ENCODE data around the gene MEAF6. TPM values are rescaled to one million over a fixed set of nuclear protein-coding genes. Genes with fewer than 3 reads are reported as not detected.

Gene MEAF6
- total and polyA plus RNA-seq, 4 donors, result 42.4 to 54.1 (median 50.4) TPM

DNA sequence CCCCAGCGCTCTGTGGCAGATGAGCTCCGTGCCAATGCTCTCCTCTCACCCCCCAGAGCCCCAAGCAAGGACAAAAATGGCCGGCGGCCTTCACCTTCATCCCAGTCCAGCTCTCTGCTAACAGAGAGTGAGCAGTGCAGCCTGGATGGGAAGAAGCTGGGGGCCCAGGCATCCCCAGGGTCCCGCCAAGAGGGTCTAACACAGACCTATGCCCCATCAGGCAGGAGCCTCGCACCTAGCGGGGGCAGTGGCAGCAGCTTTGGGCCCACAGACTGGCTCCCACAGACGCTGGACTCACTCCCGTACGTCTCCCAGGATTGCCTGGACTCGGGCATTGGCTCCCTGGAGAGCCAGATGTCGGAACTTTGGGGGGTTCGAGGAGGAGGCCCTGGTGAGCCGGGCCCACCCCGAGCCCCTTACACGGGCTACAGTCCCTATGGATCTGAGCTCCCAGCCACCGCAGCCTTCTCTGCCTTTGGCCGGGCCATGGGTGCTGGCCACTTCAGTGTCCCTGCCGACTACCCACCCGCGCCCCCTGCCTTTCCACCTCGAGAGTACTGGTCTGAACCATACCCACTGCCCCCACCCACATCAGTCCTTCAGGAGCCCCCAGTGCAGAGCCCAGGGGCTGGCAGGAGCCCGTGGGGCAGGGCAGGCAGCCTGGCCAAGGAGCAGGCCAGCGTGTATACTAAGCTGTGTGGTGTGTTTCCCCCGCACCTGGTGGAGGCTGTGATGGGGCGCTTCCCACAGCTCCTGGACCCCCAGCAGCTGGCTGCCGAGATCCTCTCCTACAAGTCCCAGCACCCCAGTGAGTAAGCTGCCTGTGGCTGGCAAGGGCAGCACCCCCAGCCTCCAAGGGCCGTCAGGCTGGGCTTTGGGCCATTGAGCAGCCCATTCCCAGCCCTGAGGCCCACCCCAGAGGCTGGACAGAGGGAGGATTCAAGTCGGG is 31.5 kb downstream of the MEAF6 start:
- peaks cover 2 to 4% of the 10 kb centered on the region in 2 donors for H3K4me1 ChIP-seq (ENCODE audit: control insufficient read depth in 1 of 2, insufficient read depth in 2 of 2, low read length in 2 of 2)
- H3K9me3 ChIP-seq (ENCODE audit: control insufficient read depth, low read length), result no peaks in the 10 kb centered on the region
- no peak overlapping the region for H3K27ac ChIP-seq (ENCODE audit: low read depth in 1 of 2, low read length in 2 of 2)
- ATAC-seq (ENCODE audit: low FRiP score), result no peak
- H3K4me3 ChIP-seq (ENCODE audit: low read length in 2 of 2), result no peak overlapping the region
- H3K27me3 ChIP-seq (ENCODE audit: control insufficient read depth in 1 of 2, insufficient read depth in 2 of 2, low read length in 1 of 2), result no peaks in the 10 kb centered on the region
- no peak for DNase-seq
- peaks cover 0 to 8% of the 10 kb centered on the region in 2 donors for H3K36me3 ChIP-seq (ENCODE audit: control insufficient read depth in 1 of 2, insufficient read depth in 2 of 2, low read length in 1 of 2)
- WGBS, 2 donors, result 85% methylated on average over 29 of the region's 29 CpGs
- intact Hi-C loops (cut with DNase I), result no loop called here

DNA sequence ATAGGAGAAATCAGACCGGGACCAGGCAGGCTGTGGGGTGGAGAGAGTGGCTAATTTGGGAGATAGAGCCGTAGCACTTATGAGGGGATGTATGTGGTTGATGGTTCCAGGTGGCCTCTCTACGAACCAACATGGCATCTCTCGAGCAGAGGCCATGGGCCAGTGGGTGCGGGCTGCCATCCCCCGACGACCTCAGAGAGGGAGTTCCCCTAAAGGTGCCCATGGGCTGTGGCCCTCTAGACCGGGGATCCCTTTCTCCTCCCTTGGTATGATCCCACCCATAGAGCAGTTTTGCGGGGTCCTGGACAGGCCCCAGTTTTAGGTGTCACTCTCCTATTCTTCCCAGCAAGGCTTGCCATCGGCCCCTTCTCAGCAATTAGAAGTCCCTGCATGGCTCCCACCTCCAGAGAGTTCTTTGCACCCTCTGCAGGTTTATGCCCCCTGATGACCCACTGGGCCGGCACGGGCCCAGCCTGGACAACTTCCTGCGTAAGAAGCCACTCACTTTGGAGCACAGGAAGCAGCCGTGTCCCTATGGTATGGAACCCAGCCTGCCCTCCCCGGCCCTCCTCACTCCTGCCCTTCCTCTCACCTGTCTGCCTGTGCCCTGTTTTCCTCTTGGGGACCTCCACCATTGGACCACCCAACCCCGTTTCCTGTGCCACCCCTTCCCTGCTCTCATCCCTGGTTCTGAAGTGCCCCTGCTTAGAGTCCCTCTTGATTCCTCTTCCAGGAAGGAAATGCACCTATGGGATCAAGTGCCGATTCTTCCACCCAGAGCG is 32.4 kb downstream of the MEAF6 start:
- WGBS, 2 donors, result 87 to 89% methylated on average over 18 of the region's 18 CpGs
- no peak overlapping the region for H3K4me3 ChIP-seq (ENCODE audit: low read length in 2 of 2)
- H3K9me3 ChIP-seq (ENCODE audit: control insufficient read depth, low read length), result no peaks in the 10 kb centered on the region
- no peak for ATAC-seq (ENCODE audit: low FRiP score)
- peaks cover 0 to 8% of the 10 kb centered on the region in 2 donors for H3K36me3 ChIP-seq (ENCODE audit: control insufficient read depth in 1 of 2, insufficient read depth in 2 of 2, low read length in 1 of 2)
- no peaks in the 10 kb centered on the region for H3K27me3 ChIP-seq (ENCODE audit: control insufficient read depth in 1 of 2, insufficient read depth in 2 of 2, low read length in 1 of 2)
- H3K27ac ChIP-seq (ENCODE audit: low read depth in 1 of 2, low read length in 2 of 2), result no peak overlapping the region
- intact Hi-C loops (cut with DNase I), result no loop called here
- no peak for DNase-seq
- peaks cover 2 to 4% of the 10 kb centered on the region in 2 donors for H3K4me1 ChIP-seq (ENCODE audit: control insufficient read depth in 1 of 2, insufficient read depth in 2 of 2, low read length in 2 of 2)

DNA sequence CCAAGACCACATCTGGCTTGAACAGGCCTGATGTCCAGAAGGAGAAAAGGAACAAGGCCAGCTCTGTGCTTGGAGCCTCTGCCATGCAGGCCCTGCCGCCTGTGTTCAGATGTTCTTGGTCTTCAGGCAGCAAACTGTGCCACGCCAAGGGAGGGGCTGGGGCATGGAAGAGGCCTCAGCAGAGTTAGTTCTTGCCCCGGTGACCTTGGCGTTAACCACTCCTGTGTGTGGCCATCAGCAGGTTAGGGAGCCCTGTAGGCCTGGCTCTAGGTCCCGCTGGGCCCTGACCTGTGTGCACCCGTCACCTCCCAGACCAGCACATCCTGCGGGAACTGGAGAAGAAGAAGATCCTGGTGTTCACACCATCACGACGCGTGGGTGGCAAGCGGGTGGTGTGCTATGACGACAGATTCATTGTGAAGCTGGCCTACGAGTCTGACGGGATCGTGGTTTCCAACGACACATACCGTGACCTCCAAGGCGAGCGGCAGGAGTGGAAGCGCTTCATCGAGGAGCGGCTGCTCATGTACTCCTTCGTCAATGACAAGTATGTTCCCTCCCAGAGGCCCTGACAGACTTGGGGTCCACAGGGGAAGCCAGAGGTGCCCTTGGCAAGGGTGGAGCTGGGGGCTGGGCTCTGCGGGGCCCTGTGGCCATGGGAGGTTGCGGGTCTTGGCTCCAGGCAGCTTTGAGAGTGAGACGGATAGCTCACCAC is 33.1 kb downstream of the MEAF6 start:
- 88 to 90% methylated on average over 25 to 26 of the region's 26 CpGs for WGBS, 2 donors
- H3K27ac ChIP-seq (ENCODE audit: low read depth in 1 of 2, low read length in 2 of 2), result no peak overlapping the region
- intact Hi-C loops (cut with DNase I), result no loop called here
- peaks cover 2 to 4% of the 10 kb centered on the region in 2 donors for H3K4me1 ChIP-seq (ENCODE audit: control insufficient read depth in 1 of 2, insufficient read depth in 2 of 2, low read length in 2 of 2)
- H3K4me3 ChIP-seq (ENCODE audit: low read length in 2 of 2), result no peak overlapping the region
- H3K36me3 ChIP-seq (ENCODE audit: control insufficient read depth in 1 of 2, insufficient read depth in 2 of 2, low read length in 1 of 2), result peaks cover 0 to 8% of the 10 kb centered on the region in 2 donors
- DNase-seq (no peak), ATAC-seq (ENCODE audit: low FRiP score) (no peak)
- no peaks in the 10 kb centered on the region for H3K27me3 ChIP-seq (ENCODE audit: control insufficient read depth in 1 of 2, insufficient read depth in 2 of 2, low read length in 1 of 2)
- no peaks in the 10 kb centered on the region for H3K9me3 ChIP-seq (ENCODE audit: control insufficient read depth, low read length)

DNA sequence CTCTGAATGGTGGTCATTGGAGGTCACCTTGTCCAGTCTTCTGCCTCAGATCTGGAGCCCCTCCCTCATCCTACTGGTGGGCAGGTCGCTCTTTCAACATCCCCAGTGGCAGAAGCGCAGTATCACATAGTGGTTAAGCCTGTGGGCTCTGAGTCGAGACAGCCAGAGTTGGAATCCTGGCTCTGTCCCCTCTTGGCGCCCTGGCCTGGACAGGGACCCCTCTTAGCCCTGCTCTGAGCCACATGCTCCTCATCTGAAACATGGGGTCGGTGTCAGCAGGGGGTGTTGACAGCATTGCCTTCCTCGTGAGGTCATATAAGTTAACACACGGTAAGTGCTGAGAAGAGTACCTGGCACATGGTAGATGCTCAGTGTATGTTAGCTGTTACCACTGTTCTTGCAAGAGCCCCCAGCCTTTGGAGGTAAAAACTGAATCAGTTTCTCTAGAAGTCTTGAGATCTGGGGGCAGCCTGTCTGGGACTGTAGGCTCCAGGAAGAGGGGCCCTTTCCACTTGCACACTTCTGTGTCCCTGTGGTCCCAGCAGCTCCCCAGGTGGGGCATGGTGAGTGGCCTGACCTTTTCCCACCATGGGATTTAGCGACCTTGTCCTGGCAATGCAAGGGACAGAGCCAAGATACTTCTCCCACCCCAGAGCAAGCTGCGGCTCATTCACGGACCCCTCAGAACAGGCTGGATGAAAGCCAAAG is 33.8 kb downstream of the MEAF6 start:
- peaks cover 2 to 3% of the 10 kb centered on the region in 2 donors for H3K4me1 ChIP-seq (ENCODE audit: control insufficient read depth in 1 of 2, insufficient read depth in 2 of 2, low read length in 2 of 2)
- DNase-seq (no peak), ATAC-seq (ENCODE audit: low FRiP score) (no peak)
- H3K4me3 ChIP-seq (ENCODE audit: low read length in 2 of 2), result no peak overlapping the region
- WGBS, 2 donors, result 77 to 82% methylated on average over 10 of the region's 10 CpGs
- H3K36me3 ChIP-seq (ENCODE audit: control insufficient read depth in 1 of 2, insufficient read depth in 2 of 2, low read length in 1 of 2), result peaks cover 0 to 8% of the 10 kb centered on the region in 2 donors
- H3K27ac ChIP-seq (ENCODE audit: low read depth in 1 of 2, low read length in 2 of 2), result peak overlapping the region in 1 of 2 donors; percentile 4
- intact Hi-C loops (cut with DNase I), result no loop called here
- no peaks in the 10 kb centered on the region for H3K9me3 ChIP-seq (ENCODE audit: control insufficient read depth, low read length)
- H3K27me3 ChIP-seq (ENCODE audit: control insufficient read depth in 1 of 2, insufficient read depth in 2 of 2, low read length in 1 of 2), result no peaks in the 10 kb centered on the region

DNA sequence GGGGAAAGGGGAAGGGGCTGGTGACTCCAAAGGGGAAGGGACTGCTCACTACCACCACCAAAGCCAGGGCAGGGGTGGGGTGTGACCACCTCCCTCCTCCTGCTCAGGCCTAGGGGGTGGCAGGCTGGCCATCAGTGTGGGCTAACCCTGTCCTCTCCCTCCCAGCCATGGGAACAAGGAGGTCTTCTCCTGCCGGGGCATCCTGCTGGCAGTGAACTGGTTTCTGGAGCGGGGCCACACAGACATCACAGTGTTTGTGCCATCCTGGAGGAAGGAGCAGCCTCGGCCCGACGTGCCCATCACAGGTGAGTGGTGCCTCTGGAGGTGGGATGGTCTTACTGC is 34.5 kb downstream of the MEAF6 start:
- no peak for DNase-seq
- Histone ChIP-seq H3K4me1 (ENCODE audit: control insufficient read depth in 1 of 2, insufficient read depth in 2 of 2, low read length in 2 of 2) (peaks cover 0 to 2% of the 10 kb centered on the region in 2 donors), H3K4me3 (ENCODE audit: low read length in 2 of 2) (no peak overlapping the region), H3K27me3 (ENCODE audit: control insufficient read depth in 1 of 2, insufficient read depth in 2 of 2, low read length in 1 of 2) (no peaks in the 10 kb centered on the region), H3K27ac (ENCODE audit: low read depth in 1 of 2, low read length in 2 of 2) (peak overlapping the region in 1 of 2 donors; percentile 81), H3K36me3 (ENCODE audit: control insufficient read depth in 1 of 2, insufficient read depth in 2 of 2, low read length in 1 of 2) (peaks cover 0 to 8% of the 10 kb centered on the region in 2 donors), H3K9me3 (ENCODE audit: control insufficient read depth, low read length) (no peaks in the 10 kb centered on the region)
- ATAC-seq (ENCODE audit: low FRiP score), result peak; percentile 0
- intact Hi-C loops (cut with DNase I), result no loop called here
- 60 to 62% methylated on average over 5 of the region's 5 CpGs for WGBS, 2 donors

GRCh38 chr1:37479255-37480124 is 35.1 kb downstream of the MEAF6 start:
- no peaks in the 10 kb centered on the region for H3K9me3 ChIP-seq (ENCODE audit: control insufficient read depth, low read length)
- no peaks in the 10 kb centered on the region for H3K27me3 ChIP-seq (ENCODE audit: control insufficient read depth in 1 of 2, insufficient read depth in 2 of 2, low read length in 1 of 2)
- H3K36me3 ChIP-seq (ENCODE audit: control insufficient read depth in 1 of 2, insufficient read depth in 2 of 2, low read length in 1 of 2), result peaks cover 0 to 8% of the 10 kb centered on the region in 2 donors
- intact Hi-C loops (cut with DNase I), result loop anchor here in 1 of 2 donors (10.0 kb wide), 2 partner anchors 75 to 515 kb away; partner anchors contain the start of genes DNALI1, SF3A3 and SNIP1
- H3K4me1 ChIP-seq (ENCODE audit: control insufficient read depth in 1 of 2, insufficient read depth in 2 of 2, low read length in 2 of 2), result peaks cover 0 to 2% of the 10 kb centered on the region in 2 donors
- peak overlapping the region; percentile 49 to 81 for H3K27ac ChIP-seq (ENCODE audit: low read depth in 1 of 2, low read length in 2 of 2)
- DNase-seq (peak; percentile 91 to 94), ATAC-seq (ENCODE audit: low FRiP score) (peak; percentile 67)
- H3K4me3 ChIP-seq (ENCODE audit: low read length in 2 of 2), result peak overlapping the region in 1 of 2 donors; percentile 8
- 7% methylated on average over 22 of the region's 22 CpGs for WGBS, 2 donors

GRCh38 chr1:37478890-37479254 is 35.7 kb downstream of the MEAF6 start:
- no peak overlapping the region for H3K4me3 ChIP-seq (ENCODE audit: low read length in 2 of 2)
- H3K4me1 ChIP-seq (ENCODE audit: control insufficient read depth in 1 of 2, insufficient read depth in 2 of 2, low read length in 2 of 2), result peaks cover 0 to 2% of the 10 kb centered on the region in 2 donors
- H3K36me3 ChIP-seq (ENCODE audit: control insufficient read depth in 1 of 2, insufficient read depth in 2 of 2, low read length in 1 of 2), result peaks cover 0 to 8% of the 10 kb centered on the region in 2 donors

More at GRCh38 chr1:37478890-37479254, 35.7 kb downstream of the MEAF6 start:
- no peak for ATAC-seq (ENCODE audit: low FRiP score)
- WGBS, 2 donors, result 17 to 18% methylated on average over 3 of the region's 3 CpGs
- H3K27ac ChIP-seq (ENCODE audit: low read depth in 1 of 2, low read length in 2 of 2), result peak overlapping the region; percentile 49 to 81
- DNase-seq, result no peak
- no peaks in the 10 kb centered on the region for H3K27me3 ChIP-seq (ENCODE audit: control insufficient read depth in 1 of 2, insufficient read depth in 2 of 2, low read length in 1 of 2)
- H3K9me3 ChIP-seq (ENCODE audit: control insufficient read depth, low read length), result no peaks in the 10 kb centered on the region
- intact Hi-C loops (cut with DNase I), result loop anchor here in 1 of 2 donors (10.0 kb wide), 2 partner anchors 76 to 516 kb away; partner anchors contain the start of genes DNALI1, SF3A3 and SNIP1
